Endothelial cell of umbilical vein (primary cell): Measurements from ENCODE around the gene FMNL2. TPM values are rescaled to one million over a fixed set of nuclear protein-coding genes. Genes with fewer than 3 reads are reported as not detected.

ENCODE experiments used
- BruUV-seq: library from RNA; stranded (reverse); fragments of 400-500 nt; replicated peaks from 2 replicates; lab custom pipeline; 2021; lab: Mats Ljungman, UMichigan
- CTCF ChIA-PET: fragments of 300-600, 350-600 bp; sonication (Branson Sonifier 250); formaldehyde crosslinking; loops from one replicate; lab custom pipeline; 2021; ENCODE audit warnings: antibody characterized with exemption, inconsistent platforms; lab: Charles Lee
- POLR2A ChIA-PET: fragments of 300-600, 350-600 bp; sonication (Branson Sonifier 250); formaldehyde crosslinking; loops from one replicate; lab custom pipeline; 2021; ENCODE audit warnings: antibody characterized with exemption, inconsistent platforms; lab: Charles Lee
- DNase-seq: peaks from one replicate; pipeline ENCODE4 v3.0.0-alpha.2; 2011; ENCODE audit warnings: low read depth, low spot score
- FAIRE-seq: peaks from 2 replicates; lab custom pipeline; 2011; peaks lifted over from hg19 to GRCh38; lab: Jason Lieb, UNC
- H2AFZ ChIP-seq: 2 replicates; pipeline ENCODE4 v1.6.0; 2012; ENCODE audit warnings: low read depth, low read length, control low read depth, inconsistent platforms
- H3K27ac ChIP-seq: 2 replicates; pipeline ENCODE4 v1.5.1; 2011; ENCODE audit warnings: low read depth, mild to moderate bottlenecking, control low read depth, low read length, moderate library complexity; ENCODE audit not compliant: insufficient read depth
- H3K27me3 ChIP-seq, 2 experiments: 2 replicates each; pipeline versions ENCODE4 v1.6.0 to v1.6.1; 2011; ENCODE audit warnings: low read length in 2 of 2, mixed read lengths in 1 of 2; ENCODE audit not compliant: control insufficient read depth in 2 of 2, insufficient read depth in 2 of 2
- H3K36me3 ChIP-seq, 2 experiments: 2 replicates in 1 of 2; 3 replicates in 1 of 2; pipeline ENCODE4 v1.5.1; 2011; ENCODE audit warnings: low read length in 2 of 2, mild to moderate bottlenecking in 1 of 2, moderate library complexity in 1 of 2; ENCODE audit not compliant: control insufficient read depth in 2 of 2, insufficient read depth in 2 of 2; ENCODE audit errors: extremely low read depth in 1 of 2
- H3K4me1 ChIP-seq: 3 replicates; pipeline ENCODE4 v1.5.1; 2011; ENCODE audit warnings: mild to moderate bottlenecking, low read length; ENCODE audit not compliant: control insufficient read depth, insufficient read depth; ENCODE audit errors: extremely low read depth
- H3K4me2 ChIP-seq: 2 replicates; pipeline ENCODE4 v1.6.1; 2011; ENCODE audit warnings: low read length, control low read depth, mixed read lengths; ENCODE audit not compliant: insufficient read depth
- H3K4me3 ChIP-seq, 3 experiments: fragments of 200-600 bp in 1 of 3; sonication (generic), shearing (Covaris generic) in 1 of 3; replicated peaks in 1 of 3; 2 replicates each; pipeline ENCODE4 v1.5.1; 2011 to 2016; ENCODE audit warnings: control low read depth in 3 of 3, low read length in 3 of 3, mild to moderate bottlenecking in 2 of 3, inconsistent platforms in 1 of 3, low read depth in 1 of 3, moderate library complexity in 1 of 3; ENCODE audit not compliant: insufficient read depth in 1 of 3
- H3K79me2 ChIP-seq: 2 replicates; pipeline ENCODE4 v1.6.0; 2012; ENCODE audit warnings: low read length, inconsistent platforms; ENCODE audit not compliant: control insufficient read depth, insufficient read depth
- H3K9ac ChIP-seq: replicated peaks from 2 replicates; pipeline ENCODE3; 2011; ENCODE audit warnings: low read length, control low read depth; ENCODE audit not compliant: insufficient read depth; ENCODE audit errors: extremely low read depth
- H3K9me1 ChIP-seq: replicated peaks from 3 replicates; pipeline ENCODE4 v1.6.0; 2011; ENCODE audit warnings: mild to moderate bottlenecking, low read length; ENCODE audit not compliant: control insufficient read depth, insufficient read depth; ENCODE audit errors: extremely low read depth
- H3K9me3 ChIP-seq: replicated peaks from 2 replicates; pipeline ENCODE4 v1.5.1; 2012; ENCODE audit warnings: low read length, inconsistent platforms; ENCODE audit not compliant: control insufficient read depth, insufficient read depth
- H4K20me1 ChIP-seq: replicated peaks from 2 replicates; pipeline ENCODE3; 2011; ENCODE audit warnings: mild to moderate bottlenecking, low read length; ENCODE audit not compliant: control insufficient read depth, insufficient read depth; ENCODE audit errors: extremely low read depth
- EZH2 ChIP-seq: IDR thresholded peaks from 2 replicates; pipeline ENCODE4 v1.6.1; 2012; ENCODE audit warnings: borderline replicate concordance, low read depth, mild to moderate bottlenecking, moderate library complexity, low read length, inconsistent platforms; ENCODE audit not compliant: severe bottlenecking
- FOS ChIP-seq: IDR thresholded peaks from 2 replicates; pipeline ENCODE4 v1.6.1; 2011; ENCODE audit warnings: mild to moderate bottlenecking, low read length, moderate library complexity, borderline replicate concordance; ENCODE audit not compliant: insufficient read depth
- GATA2 ChIP-seq: IDR thresholded peaks from 2 replicates; pipeline ENCODE4 v1.7.0; 2011; ENCODE audit warnings: low read depth, mild to moderate bottlenecking, moderate library complexity, mixed read lengths, low read length; ENCODE audit not compliant: insufficient read length, insufficient read depth
- JUN ChIP-seq: IDR thresholded peaks from 2 replicates; pipeline ENCODE4 v1.6.1; 2011; ENCODE audit warnings: borderline replicate concordance, low read depth; ENCODE audit not compliant: insufficient read length, insufficient read depth
- MAX ChIP-seq: IDR thresholded peaks from 2 replicates; pipeline ENCODE4 v1.6.1; 2011; ENCODE audit not compliant: insufficient read depth, insufficient read length
- MYC ChIP-seq: IDR thresholded peaks from one replicate; pipeline ENCODE4 v1.6.1; 2011; ENCODE audit warnings: mild to moderate bottlenecking, low read depth, low read length
- POLR2A ChIP-seq: IDR thresholded peaks from 2 replicates; pipeline ENCODE4 v1.6.1; 2012; ENCODE audit warnings: low read depth, mild to moderate bottlenecking, control low read depth, low read length
- POLR2AphosphoS5 ChIP-seq: IDR thresholded peaks from 2 replicates; pipeline ENCODE4 v1.6.1; 2012; ENCODE audit warnings: low read depth, mild to moderate bottlenecking, control low read depth, low read length, moderate library complexity; ENCODE audit not compliant: insufficient read depth
- dilution Hi-C: fragments of 300-500 bp; cut with MboI; formaldehyde crosslinking; loops from one replicate; pipeline ENCODE4 v1.15.0; 2019; ENCODE audit warnings: low sequenced_read_pairs; ENCODE audit not compliant: extremely low pct_ligation_motif_present
- intact Hi-C: fragments of 100-400 bp; cut with micrococcal nuclease; formaldehyde crosslinking; loops from one replicate; pipeline ENCODE4 v1.10.0; 2022
- polyA plus RNA-seq, 4 experiments: library from polyadenylated mRNA; depleted of rRNA in 3 of 4; stranded (reverse) in 3 of 4; unstranded in 1 of 4; fragments of >200 nt; gene quantifications; 2 replicates each; pipeline versions ENCODE4 v1.2.1 to v1.2.3, GENCODE V29; 2011 to 2012; ENCODE audit warnings: missing spikeins in 1 of 4
- total RNA-seq: library from RNA; stranded (reverse); gene quantifications from 2 replicates; pipeline ENCODE4 v1.2.3, GENCODE V29; 2021
- TF ChIP-seq, protein P1 (sequence below), 2 donors: IDR thresholded peaks; 1 replicate in 1 of 2; 2 replicates in 1 of 2; pipeline ENCODE4 v1.5.1; 2011; ENCODE audit warnings: low read length in 2 of 2, mild to moderate bottlenecking in 2 of 2, moderate library complexity in 2 of 2, control low read depth in 1 of 2, inconsistent platforms in 1 of 2, low read depth in 1 of 2; ENCODE audit not compliant: insufficient read depth in 1 of 2; ENCODE audit errors: extremely low read depth in 1 of 2

The FMNL2 gene
- total and polyA plus RNA-seq, 2 donors (not counting 3 experiments of a cell fraction or from before 2014, with no cell fraction given) = 8.3 to 28.0 TPM

DNA sequence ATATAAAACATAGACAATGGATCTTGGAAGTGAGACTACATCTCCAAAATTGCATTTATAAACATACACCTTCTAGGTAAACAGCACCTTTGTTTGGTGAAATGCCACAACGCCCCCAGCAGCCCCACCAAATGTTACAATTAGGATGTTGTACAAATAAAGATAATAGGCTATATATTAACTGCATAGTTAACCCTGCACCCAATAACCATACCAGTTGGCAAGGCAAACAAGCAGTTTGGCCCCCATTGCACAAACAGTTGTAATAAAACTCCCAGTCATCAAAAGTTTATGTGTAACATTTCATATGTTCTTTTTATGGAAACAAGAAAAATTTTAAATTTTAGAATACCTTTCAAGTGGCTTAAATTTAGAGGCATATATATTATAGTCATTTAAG, 315.0 kb downstream of the FMNL2 start:
- Histone ChIP-seq H4K20me1 (no peaks in the 10 kb centered on the region), H3K9me3 (no peaks in the 10 kb centered on the region), H3K36me3 (peaks cover under 1 to 9% of the 10 kb centered on the region in 2 experiments), H3K9ac (no peak overlapping the region), H3K9me1 (no peaks in the 10 kb centered on the region), H3K4me1 (peaks cover 5% of the 10 kb centered on the region), H3K27ac (no peak overlapping the region), H3K79me2 (no peaks in the 10 kb centered on the region), H3K4me3 (no peak overlapping the region), H3K4me2 (no peak overlapping the region), H3K27me3 (no peaks in the 10 kb centered on the region), H2AFZ (no peak overlapping the region)
- ChIA-PET POLR2A (interaction anchor here (0.6 kb wide), 1 partner anchor 81 kb away, joined by 3 read pairs; no protein-coding TSS in a partner anchor), CTCF (no interaction called here)
- DNase-seq (no peak), FAIRE-seq (no peak)
- dilution Hi-C loops = no loop called here
- intact Hi-C loops = loop anchor here (5.0 kb wide), 1 partner anchor 613 kb away; no protein-coding TSS in a partner anchor
- TF ChIP-seq GATA2 = no peak
- no peak for TF ChIP-seq FOS
- no peak for TF ChIP-seq MYC
- TF ChIP-seq, protein P1, sequence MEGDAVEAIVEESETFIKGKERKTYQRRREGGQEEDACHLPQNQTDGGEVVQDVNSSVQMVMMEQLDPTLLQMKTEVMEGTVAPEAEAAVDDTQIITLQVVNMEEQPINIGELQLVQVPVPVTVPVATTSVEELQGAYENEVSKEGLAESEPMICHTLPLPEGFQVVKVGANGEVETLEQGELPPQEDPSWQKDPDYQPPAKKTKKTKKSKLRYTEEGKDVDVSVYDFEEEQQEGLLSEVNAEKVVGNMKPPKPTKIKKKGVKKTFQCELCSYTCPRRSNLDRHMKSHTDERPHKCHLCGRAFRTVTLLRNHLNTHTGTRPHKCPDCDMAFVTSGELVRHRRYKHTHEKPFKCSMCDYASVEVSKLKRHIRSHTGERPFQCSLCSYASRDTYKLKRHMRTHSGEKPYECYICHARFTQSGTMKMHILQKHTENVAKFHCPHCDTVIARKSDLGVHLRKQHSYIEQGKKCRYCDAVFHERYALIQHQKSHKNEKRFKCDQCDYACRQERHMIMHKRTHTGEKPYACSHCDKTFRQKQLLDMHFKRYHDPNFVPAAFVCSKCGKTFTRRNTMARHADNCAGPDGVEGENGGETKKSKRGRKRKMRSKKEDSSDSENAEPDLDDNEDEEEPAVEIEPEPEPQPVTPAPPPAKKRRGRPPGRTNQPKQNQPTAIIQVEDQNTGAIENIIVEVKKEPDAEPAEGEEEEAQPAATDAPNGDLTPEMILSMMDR (IDR thresholded peaks at IDR 0.05; ENCODE audit: extremely low read depth in 1 of 2, insufficient read depth in 1 of 2, low read depth in 1 of 2, low read length in 2 of 2) = no peak
- BruUV-seq = no TSS peak

- FAIRE-seq = no peak
- Histone ChIP-seq H3K4me1 (peaks cover 5% of the 10 kb centered on the region), H3K79me2 (no peaks in the 10 kb centered on the region), H3K27me3 (no peaks in the 10 kb centered on the region), H3K9ac (no peak overlapping the region), H3K4me3 (no peak overlapping the region), H3K9me1 (no peaks in the 10 kb centered on the region), H3K36me3 (peaks cover 1 to 12% of the 10 kb centered on the region in 2 experiments), H3K9me3 (no peaks in the 10 kb centered on the region), H4K20me1 (no peaks in the 10 kb centered on the region), H3K27ac (no peak overlapping the region), H2AFZ (no peak overlapping the region), H3K4me2 (no peak overlapping the region)
- ChIA-PET POLR2A (no interaction called here), CTCF (no interaction called here)
- dilution Hi-C loops (no loop called here), intact Hi-C loops (loop anchor here (5.0 kb wide), 1 partner anchor 614 kb away; no protein-coding TSS in a partner anchor)
- no TSS peak for BruUV-seq
- DNase-seq = no peak
- TF ChIP-seq POLR2AphosphoS5 (no peak), GATA2 (no peak), MYC (no peak), EZH2 (no peak), POLR2A (no peak), JUN (no peak), FOS (no peak), MAX (no peak)
- TF ChIP-seq, protein P1 (IDR thresholded peaks at IDR 0.05; ENCODE audit: extremely low read depth in 1 of 2, insufficient read depth in 1 of 2, low read depth in 1 of 2, low read length in 2 of 2) = no peak
These were observed 315.9 kb downstream of the FMNL2 start for GRCh38 chr2:152650768-152651371.
